ENCODE measurements around the gene SMIM1. TPM values are rescaled to one million over a fixed set of nuclear protein-coding genes. Genes with fewer than 3 reads are reported as not detected.

The SMIM1 gene
- total and polyA plus RNA-seq, 2 of the 4 experiments (the other 2 are of a cell fraction) = 0.90 to 3.4 TPM

- no peak overlapping the region for H4K8ac ChIP-seq (ENCODE audit: low read depth in 2 of 2, low read length in 2 of 2)
- H3K14ac ChIP-seq (replicated peaks; ENCODE audit: low read depth, low read length) = no peak overlapping the region
- H3K18ac ChIP-seq (ENCODE audit: low read depth, low read length) = no peak overlapping the region
- no peak for TF ChIP-seq BHLHE40 (IDR thresholded peaks at IDR 0.05; ENCODE audit: low read depth, low read length)
- no peak for TF ChIP-seq MXI1 (IDR thresholded peaks at IDR 0.05; ENCODE audit: borderline replicate concordance, low read depth, low read length)
- TF ChIP-seq, protein P1, sequence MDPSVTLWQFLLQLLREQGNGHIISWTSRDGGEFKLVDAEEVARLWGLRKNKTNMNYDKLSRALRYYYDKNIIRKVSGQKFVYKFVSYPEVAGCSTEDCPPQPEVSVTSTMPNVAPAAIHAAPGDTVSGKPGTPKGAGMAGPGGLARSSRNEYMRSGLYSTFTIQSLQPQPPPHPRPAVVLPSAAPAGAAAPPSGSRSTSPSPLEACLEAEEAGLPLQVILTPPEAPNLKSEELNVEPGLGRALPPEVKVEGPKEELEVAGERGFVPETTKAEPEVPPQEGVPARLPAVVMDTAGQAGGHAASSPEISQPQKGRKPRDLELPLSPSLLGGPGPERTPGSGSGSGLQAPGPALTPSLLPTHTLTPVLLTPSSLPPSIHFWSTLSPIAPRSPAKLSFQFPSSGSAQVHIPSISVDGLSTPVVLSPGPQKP (IDR thresholded peaks at IDR 0.05; ENCODE audit: borderline replicate concordance, low read depth, low read length) = no peak
- no peak for TF ChIP-seq CTCF (conservative IDR thresholded peaks at IDR 0.05; ENCODE audit: low read depth, low read length)
- no peak for TF ChIP-seq RFX5 (IDR thresholded peaks at IDR 0.05; ENCODE audit: low read depth, low read length)
- TF ChIP-seq MAFK (IDR thresholded peaks at IDR 0.05; ENCODE audit: low read depth, low read length) = no peak
- TF ChIP-seq CEBPB (IDR thresholded peaks at IDR 0.05; ENCODE audit: low read depth, low read length) = no peak
- no peak for TF ChIP-seq FOS (IDR thresholded peaks at IDR 0.05; ENCODE audit: low read depth, low read length)
- no peak for TF ChIP-seq RCOR1 (IDR thresholded peaks at IDR 0.05; ENCODE audit: insufficient replicate concordance, low read length)
- no peak for TF ChIP-seq SMC3 (IDR thresholded peaks at IDR 0.05; ENCODE audit: low read depth, low read length)
- TF ChIP-seq RAD21 (IDR thresholded peaks at IDR 0.05; ENCODE audit: low read length) = no peak
- TF ChIP-seq MAZ (IDR thresholded peaks at IDR 0.05; ENCODE audit: borderline replicate concordance, low read depth, low read length) = no peak
- no peak for TF ChIP-seq USF2 (IDR thresholded peaks at IDR 0.05; ENCODE audit: low read depth, low read length)
- TF ChIP-seq NFE2L2 (IDR thresholded peaks at IDR 0.05; ENCODE audit: low read depth, low read length) = no peak
- TF ChIP-seq CHD1 (IDR thresholded peaks at IDR 0.05; ENCODE audit: low read depth, low read length) = no peak
- TF ChIP-seq POLR2A (IDR thresholded peaks at IDR 0.05; ENCODE audit: low read depth, low read length) = no peak
- H2AFZ ChIP-seq (replicated peaks; ENCODE audit: low read length, poor library complexity) = no peak overlapping the region
- no peak overlapping the region for H4K91ac ChIP-seq (ENCODE audit: insufficient read depth, low read depth, low read length)
- no peaks in the 10 kb centered on the region for H3K79me1 ChIP-seq (ENCODE audit: low read depth in 1 of 2, low read length in 2 of 2)
- H3K4me1 ChIP-seq (ENCODE audit: control insufficient read depth, insufficient read depth, low read length) = no peaks in the 10 kb centered on the region
- H3K9me1 ChIP-seq (ENCODE audit: insufficient read depth, low read length) = no peaks in the 10 kb centered on the region
- dilution Hi-C loops (cut with HindIII; ENCODE audit: low sequenced_read_pairs, unreplicated experiment) (no loop called here), in situ Hi-C loops (cut with MboI; ENCODE audit: low sequenced_read_pairs) (no loop called here), intact Hi-C loops (cut with micrococcal nuclease) (no loop called here)
- ATAC-seq (ENCODE audit: low read depth) (no peak), DNase-seq (no peak)
- ChIA-PET CTCF (no interaction called here), POLR2A (ENCODE audit: unreplicated experiment) (no interaction called here)
- no TSS peak for BruUV-seq (replicated peaks)
- H2BK120ac ChIP-seq (ENCODE audit: low read depth, low read length) = no peak overlapping the region
- H3K4me2 ChIP-seq (ENCODE audit: low read depth, low read length) = no peak overlapping the region
- no peak overlapping the region for H2AK9ac ChIP-seq (replicated peaks; ENCODE audit: low read depth, low read length, poor library complexity)
- no peak overlapping the region for H3K23ac ChIP-seq (ENCODE audit: low read depth, low read length)
- no peak overlapping the region for H3K9ac ChIP-seq (ENCODE audit: low read depth, low read length)
- no peak overlapping the region for H3K56ac ChIP-seq (ENCODE audit: extremely low read depth, insufficient read depth, low read length)
- no peak overlapping the region for H4K5ac ChIP-seq (ENCODE audit: low read depth, low read length)
- H2BK20ac ChIP-seq (ENCODE audit: low read depth, low read length) = no peak overlapping the region
- no CpG with 5 or more reads among the region's 6 CpGs for WGBS, 2 experiments (ENCODE audit: extremely low coverage in 2 of 2, insufficient read length in 1 of 2)
- H3K4ac ChIP-seq (ENCODE audit: low read depth, low read length) = no peak overlapping the region
- H4K20me1 ChIP-seq (ENCODE audit: insufficient read depth, low read length) = no peaks in the 10 kb centered on the region
- no peak overlapping the region for H3K27ac ChIP-seq (ENCODE audit: insufficient read depth, low read length)
- H2AK5ac ChIP-seq (ENCODE audit: low read depth, low read length) = no peak overlapping the region
- H3K27me3 ChIP-seq (ENCODE audit: control insufficient read depth, insufficient read depth, low read length) = peaks cover 35% of the 10 kb centered on the region
- no peak overlapping the region for H3K4me3 ChIP-seq (ENCODE audit: insufficient read depth, low read depth, low read length)
- H3K36me3 ChIP-seq (ENCODE audit: control insufficient read depth, insufficient read depth, low read length) = no peaks in the 10 kb centered on the region
- H3K9me3 ChIP-seq (ENCODE audit: control insufficient read depth, insufficient read depth, low read length) = peaks cover 2% of the 10 kb centered on the region
- H2BK5ac ChIP-seq (ENCODE audit: low read depth, low read length, poor library complexity, severe bottlenecking) = no peak overlapping the region
- no peak overlapping the region for H2BK15ac ChIP-seq (ENCODE audit: low read depth, low read length)
Observed at GRCh38 chr1:3759164-3759563, 13.4 kb upstream of the SMIM1 start.
